ENCODE data around the gene LRPAP1.
"Not testable (repeated sequence)": the region's sequence is repeated elsewhere in the genome, so short reads cannot be mapped to it uniquely, and the experiment has no call there.

Gene LRPAP1, protein sequence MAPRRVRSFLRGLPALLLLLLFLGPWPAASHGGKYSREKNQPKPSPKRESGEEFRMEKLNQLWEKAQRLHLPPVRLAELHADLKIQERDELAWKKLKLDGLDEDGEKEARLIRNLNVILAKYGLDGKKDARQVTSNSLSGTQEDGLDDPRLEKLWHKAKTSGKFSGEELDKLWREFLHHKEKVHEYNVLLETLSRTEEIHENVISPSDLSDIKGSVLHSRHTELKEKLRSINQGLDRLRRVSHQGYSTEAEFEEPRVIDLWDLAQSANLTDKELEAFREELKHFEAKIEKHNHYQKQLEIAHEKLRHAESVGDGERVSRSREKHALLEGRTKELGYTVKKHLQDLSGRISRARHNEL

DNA sequence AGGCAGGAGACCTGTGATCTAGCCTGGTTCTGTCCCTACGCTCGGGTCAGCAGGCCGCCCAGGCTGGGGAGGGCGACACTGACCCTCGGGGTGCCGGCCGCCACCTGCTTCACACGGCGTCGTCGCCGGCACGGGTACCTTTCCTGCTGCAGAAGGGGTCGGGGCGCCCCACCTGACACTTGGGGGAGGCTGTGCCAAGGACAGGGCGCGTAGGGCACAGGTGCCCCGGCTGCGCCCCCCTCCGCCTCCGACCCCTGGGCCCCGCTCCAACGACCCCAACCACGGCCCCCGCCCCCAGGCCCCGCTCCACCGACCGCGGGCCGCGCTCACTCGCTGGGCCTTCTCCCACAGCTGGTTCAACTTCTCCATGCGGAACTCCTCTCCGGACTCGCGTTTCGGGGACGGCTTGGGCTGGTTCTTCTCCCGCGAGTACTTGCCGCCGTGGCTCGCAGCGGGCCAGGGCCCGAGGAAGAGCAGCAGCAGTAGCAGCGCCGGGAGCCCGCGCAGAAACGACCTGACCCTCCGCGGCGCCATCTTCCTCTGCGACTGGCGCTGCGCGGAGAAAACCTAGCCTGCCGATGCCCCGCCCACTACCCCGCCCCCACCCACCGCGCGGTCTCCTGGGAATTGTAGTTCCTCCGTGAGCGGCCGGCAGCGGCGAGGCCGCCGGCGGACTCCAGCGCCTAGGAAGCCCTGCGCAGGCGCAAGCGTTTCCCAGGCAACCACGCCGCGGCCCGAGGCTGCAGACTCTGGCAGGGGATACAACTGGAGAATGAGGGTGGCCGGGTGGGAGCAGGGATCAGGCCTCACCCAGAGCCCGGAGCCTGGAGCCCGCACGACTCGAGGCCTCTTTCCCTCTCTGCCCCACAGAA, at the start of gene LRPAP1:
LRPAP1 (minus strand) TSS at position 544 of the 872 bp plus-strand sequence; CDS start at position 534, 10 bp downstream.
- peak; percentile 43 to 72 for DNase-seq

GRCh38 chr4:3581334-3582090, 49.3 kb upstream of the LRPAP1 start:
- DNase-seq, result not testable (repeated sequence)

DNA sequence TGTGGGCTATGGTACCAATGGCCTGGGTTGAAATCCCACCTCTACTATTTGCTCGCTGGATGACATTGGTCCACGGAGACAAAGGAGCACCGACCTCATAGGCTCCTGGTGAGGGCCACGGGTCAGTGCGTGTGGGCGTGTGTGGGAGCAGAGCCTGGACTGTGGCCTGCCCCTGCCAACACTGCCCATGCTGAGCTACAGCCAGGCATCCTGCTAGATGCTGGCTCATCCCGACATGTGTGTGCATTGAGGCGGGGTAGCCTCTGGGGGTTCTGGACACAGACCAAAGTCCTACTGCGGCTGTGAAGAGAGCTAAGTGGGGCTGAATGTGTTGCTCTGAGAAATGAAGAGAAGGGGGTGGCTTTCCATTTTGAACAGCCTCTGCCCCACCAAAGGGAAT, 48.6 kb upstream of the LRPAP1 start:
- not testable (repeated sequence) for DNase-seq

DNA sequence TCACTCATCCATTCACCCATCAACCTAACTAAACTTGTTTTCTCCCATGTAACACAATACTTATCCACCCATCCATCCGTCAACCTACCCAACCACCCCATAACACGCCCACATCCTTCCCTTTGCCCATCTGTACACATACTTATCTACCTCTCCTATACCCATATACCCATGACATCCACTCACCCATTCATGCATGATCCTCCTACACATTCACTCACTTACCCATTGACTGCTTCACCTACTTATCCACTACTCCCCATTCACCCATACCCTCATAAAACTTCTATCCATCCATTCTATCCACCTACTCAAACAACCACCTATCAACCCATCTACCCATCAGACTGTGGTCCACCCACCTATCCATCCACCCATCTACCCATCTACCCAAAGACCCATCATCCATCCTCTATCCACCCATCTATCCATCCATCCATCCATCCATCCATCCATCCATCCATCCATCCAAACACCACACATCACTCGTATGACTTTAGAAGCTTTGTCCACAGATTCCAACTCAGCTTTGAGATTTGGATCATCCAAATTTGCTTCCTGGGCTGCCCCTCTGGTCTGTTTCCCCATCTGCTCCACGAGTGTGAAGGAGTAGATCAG, 46.4 kb upstream of the LRPAP1 start:
- DNase-seq, result not testable (repeated sequence)

GRCh38 chr4:3578052-3578451, 45.8 kb upstream of the LRPAP1 start:
- DNase-seq, result not testable (repeated sequence)

DNA sequence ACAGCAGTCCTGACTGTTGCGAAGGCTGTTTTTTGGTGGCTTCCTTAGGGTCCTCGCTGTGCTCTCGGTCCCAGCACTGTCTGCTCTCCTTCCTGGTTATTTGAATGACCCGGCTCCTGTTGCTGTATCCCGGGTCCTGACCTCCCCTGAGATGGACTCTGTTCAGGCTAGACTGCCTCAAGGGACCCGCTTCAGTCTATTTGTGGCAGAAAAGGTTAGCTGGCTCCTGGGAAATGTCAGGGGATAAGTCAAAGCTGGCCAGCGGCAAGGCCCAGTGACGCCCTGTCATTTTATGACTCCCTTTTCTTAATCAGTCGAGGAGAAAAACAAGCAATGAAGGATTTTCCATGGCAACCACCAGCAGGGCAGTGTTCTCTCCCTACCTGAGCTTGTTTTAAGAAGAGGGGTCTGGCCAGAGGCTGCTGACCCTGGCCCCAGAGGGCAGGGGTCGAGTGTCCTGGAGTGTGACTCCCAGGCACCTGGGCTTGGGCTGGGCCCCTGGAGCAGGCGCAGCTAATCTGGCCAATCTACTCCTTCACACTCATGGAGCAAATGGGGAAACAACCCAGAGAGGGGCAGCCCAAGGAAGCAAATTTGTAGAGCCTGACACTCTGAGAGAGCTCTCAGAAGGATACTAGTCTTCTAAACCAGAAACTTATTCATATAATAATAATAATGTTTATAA, 45.1 kb upstream of the LRPAP1 start:
- not testable (repeated sequence) for DNase-seq

GRCh38 chr4:3576533-3577207, 44.4 kb upstream of the LRPAP1 start:
- not testable (repeated sequence) for DNase-seq

GRCh38 chr4:3575426-3576369, 43.5 kb upstream of the LRPAP1 start:
- not testable (repeated sequence) for DNase-seq

DNA sequence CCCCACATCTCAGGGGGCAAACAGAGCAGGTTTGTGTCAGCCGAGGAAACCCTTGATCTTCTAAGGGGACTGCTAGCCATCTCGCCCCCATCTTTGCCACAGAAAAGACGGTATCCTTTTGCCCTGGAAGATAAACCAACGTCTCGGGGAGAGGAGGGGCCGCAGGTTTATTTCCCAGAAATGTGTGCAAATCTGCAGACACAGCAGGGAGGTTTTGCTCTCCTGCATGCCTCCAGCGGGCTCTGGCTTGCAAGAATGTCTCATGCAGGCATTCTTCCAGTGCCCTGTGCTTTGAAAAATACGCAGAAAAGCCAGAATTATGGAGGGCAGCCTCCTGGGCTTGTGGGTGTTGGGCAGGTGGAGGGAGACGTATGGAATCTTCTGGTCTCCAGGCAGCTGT, 42.6 kb upstream of the LRPAP1 start:
- not testable (repeated sequence) for DNase-seq

DNA sequence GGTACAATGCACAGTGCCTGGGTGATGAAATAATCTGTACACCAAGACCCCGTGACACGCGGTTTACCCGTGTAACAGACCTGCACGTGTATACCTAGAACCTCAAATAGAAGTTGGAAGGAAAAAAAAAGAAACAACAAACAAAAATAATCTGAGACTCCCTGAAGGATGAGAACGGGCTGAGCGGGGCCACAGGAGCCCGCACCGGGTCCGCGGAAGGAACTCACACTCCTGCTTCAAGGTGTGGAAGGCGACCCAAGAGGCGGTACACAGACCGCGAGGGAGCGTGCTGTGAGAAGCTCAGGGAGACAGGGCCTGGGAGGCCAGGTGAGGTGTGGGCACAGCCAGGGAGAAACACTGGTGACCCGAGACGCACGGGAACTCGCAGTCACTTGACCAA, 42.1 kb upstream of the LRPAP1 start:
- not testable (repeated sequence) for DNase-seq

GRCh38 chr4:3573131-3573530, 40.9 kb upstream of the LRPAP1 start:
- no peak for DNase-seq

DNA sequence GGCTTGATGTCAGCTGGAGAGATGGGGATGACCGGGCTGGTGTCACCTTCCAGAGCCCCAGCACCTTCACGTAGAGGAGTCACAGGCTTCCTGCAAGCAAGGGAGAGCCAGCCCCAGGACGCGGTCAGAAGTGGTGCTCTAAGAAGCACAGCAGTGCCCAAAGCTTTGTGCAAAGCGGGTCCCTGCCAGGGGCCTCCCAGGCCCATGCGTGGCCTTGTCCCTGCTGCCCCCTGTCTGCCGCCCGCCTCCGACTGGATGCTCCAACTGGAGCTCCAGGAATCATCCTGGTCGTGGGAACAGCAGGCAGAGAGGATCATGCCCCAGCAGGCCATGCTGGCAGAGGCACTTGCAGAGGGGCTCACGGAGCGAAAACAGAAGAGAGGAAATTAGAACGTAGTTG, 40.1 kb upstream of the LRPAP1 start:
- DNase-seq, result no peak

GRCh38 chr4:3571921-3572320, 39.7 kb upstream of the LRPAP1 start:
- no peak for DNase-seq

DNA sequence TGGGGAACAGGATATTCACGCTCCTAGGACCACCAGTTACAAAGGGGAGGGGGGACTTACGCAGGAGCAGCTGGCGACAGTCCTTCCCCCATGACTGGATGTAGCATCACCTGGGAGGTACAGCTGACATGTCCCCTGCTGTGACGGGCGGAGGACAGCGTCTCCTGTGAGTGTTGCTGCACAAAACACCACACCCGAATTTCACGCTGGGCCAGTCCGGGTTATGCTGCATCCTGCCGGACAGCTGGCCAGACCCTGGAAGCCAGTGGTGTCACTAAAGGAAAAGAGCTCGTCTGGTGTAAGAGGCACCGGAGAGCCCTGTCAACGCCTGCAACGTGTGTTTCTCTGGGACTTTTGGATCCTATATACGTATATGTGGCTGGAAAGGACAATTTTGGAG, 38.7 kb upstream of the LRPAP1 start:
- not testable (repeated sequence) for DNase-seq

DNA sequence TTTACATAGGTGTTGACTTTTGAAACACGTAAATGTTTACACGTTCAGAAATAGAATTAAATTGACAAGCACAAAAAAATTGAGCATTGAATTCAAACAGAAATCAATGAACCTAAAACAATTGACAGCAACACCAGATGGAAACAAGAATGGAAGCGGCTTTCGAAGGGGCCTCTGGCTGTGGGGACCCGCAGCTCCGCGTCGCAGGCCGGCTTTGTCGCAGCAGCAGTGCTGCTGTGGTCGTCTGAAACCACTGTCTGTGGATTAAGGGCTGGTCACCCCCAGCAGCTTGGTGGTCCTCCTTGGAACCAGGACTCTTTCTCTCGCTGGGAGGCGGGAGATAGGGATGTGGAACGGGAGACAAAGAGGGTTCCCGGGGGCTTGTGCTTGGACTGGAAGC, 37.4 kb upstream of the LRPAP1 start:
- DNase-seq, result not testable (repeated sequence)

GRCh38 chr4:3566701-3567100, 34.5 kb upstream of the LRPAP1 start:
- DNase-seq, result not testable (repeated sequence)

DNA sequence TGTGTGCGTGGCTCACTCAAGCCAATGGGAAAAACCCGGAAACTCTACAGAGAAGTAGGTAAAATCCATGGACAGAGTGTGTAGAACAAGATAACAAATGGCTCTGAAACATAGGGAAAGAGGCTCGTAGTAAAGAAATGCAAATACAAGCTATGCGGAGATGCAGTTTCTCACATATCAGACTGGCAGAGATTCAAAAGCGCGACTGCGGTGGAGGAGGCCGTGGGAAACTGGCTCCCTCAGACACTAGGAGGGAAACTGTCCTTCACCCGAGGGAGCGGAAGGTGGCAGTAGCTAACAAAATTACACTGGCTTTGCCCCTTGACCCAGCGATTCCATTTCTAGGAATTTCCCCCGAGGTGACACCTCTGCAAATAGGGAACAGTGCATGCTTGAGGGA, 34.1 kb upstream of the LRPAP1 start:
- DNase-seq, result not testable (repeated sequence)

GRCh38 chr4:3564948-3565347, 32.7 kb upstream of the LRPAP1 start:
- not testable (repeated sequence) for DNase-seq

DNA sequence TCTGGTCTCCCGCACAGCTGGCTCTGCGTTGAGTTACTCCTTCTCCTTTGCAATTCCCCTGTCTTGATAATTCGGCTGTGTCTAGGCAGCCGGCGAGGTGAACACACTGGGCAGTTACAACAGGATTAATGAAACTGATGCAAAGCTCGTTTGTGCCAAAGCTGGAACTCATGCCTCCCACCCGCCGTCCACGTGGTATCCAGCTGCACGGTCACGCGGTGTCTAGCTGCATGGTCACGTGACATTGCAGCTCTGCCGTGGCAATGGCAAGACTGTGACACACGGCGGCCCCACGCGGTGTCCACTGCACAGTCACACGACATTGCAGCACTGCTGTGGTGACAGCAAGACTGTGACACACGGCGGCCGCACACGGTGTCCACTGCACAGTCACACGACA, 31.2 kb upstream of the LRPAP1 start:
- DNase-seq, result no peak

- DNase-seq, result not testable (repeated sequence)
These were observed 29.9 kb upstream of the LRPAP1 start for GRCh38 chr4:3562127-3562526.

Measured in SHP77 (cell line).